Body of pancreas (tissue), 4 donors: ENCODE measurements around the gene SH3GL1. TPM values are rescaled to one million over a fixed set of nuclear protein-coding genes. Genes with fewer than 3 reads are reported as not detected.

Source experiments
- ATAC-seq: fragments of 150-250 bp; one replicate; pipeline ENCODE4 v1.9.1; 2016
- DNase-seq, 4 donors: peaks; one replicate each; pipeline ENCODE4 v3.0.0-alpha.2; 2019
- H3K27ac ChIP-seq, 4 donors: fragments of 200-600 bp; sonication (generic); 1 replicate in 3 of 4; 2 replicates in 1 of 4; pipeline versions ENCODE4 v1.5.1 to v1.6.1; 2016 to 2019; ENCODE audit warnings: mild to moderate bottlenecking in 1 of 4, mixed read lengths in 1 of 4, moderate library complexity in 1 of 4
- H3K27me3 ChIP-seq, 2 donors: fragments of 200-600 bp; sonication (generic); one replicate each; pipeline ENCODE4 v1.6.0; 2016; ENCODE audit warnings: mild to moderate bottlenecking in 1 of 2
- H3K36me3 ChIP-seq, 2 donors: fragments of 200-600 bp; sonication (generic); replicated peaks in 1 of 2; 2 replicates each; pipeline ENCODE4 v1.5.1; 2016; ENCODE audit warnings: low read depth in 2 of 2; ENCODE audit not compliant: insufficient read depth in 1 of 2
- H3K4me1 ChIP-seq: fragments of 200-600 bp; sonication (generic); one replicate; pipeline ENCODE4 v1.6.0; 2016
- H3K4me3 ChIP-seq, 2 donors: fragments of 200-600 bp; sonication (generic); 1 replicate in 1 of 2; 2 replicates in 1 of 2; pipeline ENCODE4 v1.5.1; 2016 to 2019
- H3K9me3 ChIP-seq, 3 donors: fragments of 200-600 bp; sonication (generic); 1 replicate in 2 of 3; 2 replicates in 1 of 3; pipeline ENCODE4 v1.5.1; 2016
- CTCF ChIP-seq, 7 experiments: fragments of 450-650 bp in 4 of 7; fragments of 200-600 bp in 3 of 7; sonication (generic) in 3 of 7; IDR thresholded peaks; one replicate each; pipeline ENCODE4 v1.5.1; 2016 to 2019; ENCODE audit warnings: antibody characterized with exemption in 7 of 7
- POLR2A ChIP-seq, 3 donors: fragments of 450-650 bp; IDR thresholded peaks; one replicate each; pipeline ENCODE4 v1.6.1; 2016; ENCODE audit warnings: antibody characterized with exemption in 3 of 3, mild to moderate bottlenecking in 2 of 3
- WGBS, 2 donors: methylation state at CpG; one replicate each; pipeline ENCODE4 v1.1.5; 2017; 5-methylcytosine and 5-hydroxymethylcytosine counted together
- intact Hi-C: fragments of 100-400 bp; cut with DNase I; formaldehyde crosslinking; loops from one replicate; pipeline ENCODE4 v1.15.1; 2023
- total RNA-seq, 2 donors: library from RNA; depleted of rRNA; stranded (reverse); fragments of >200 nt; gene quantifications; one replicate each; pipeline ENCODE4 v1.1.0, GENCODE V29; 2016

Gene SH3GL1
- total RNA-seq, 2 donors from 2014 or later, result 20.4 to 22.6 TPM

DNA sequence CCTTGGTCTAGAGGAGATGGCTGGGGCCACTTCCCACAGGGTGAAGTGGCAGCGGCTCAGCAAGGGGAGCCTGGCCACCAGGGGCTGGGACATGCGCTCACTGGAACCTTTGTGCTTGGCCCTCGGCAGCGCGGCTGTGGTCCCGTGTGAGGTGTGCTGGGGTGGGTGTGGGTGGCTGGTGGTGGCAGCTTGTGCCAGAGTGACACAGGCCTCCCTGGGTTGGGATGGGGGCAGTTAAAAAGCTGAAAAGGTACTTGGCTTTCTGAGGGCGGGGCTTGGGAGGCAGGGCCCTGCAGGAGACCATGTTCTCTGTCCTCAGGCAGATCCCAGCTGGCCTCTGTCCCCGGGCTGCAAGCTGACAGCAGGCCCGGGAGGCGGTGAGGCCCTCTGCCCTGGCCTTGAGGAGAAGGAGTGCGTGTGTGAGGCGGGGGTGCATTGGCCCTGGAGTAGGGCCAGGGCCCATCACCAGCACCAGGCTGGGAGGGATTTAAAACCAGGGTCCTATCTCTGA, 39.7 kb downstream of the SH3GL1 start:
- DNase-seq, result no peak
- no peaks in the 10 kb centered on the region for H3K9me3 ChIP-seq
- H3K4me1 ChIP-seq, result no peaks in the 10 kb centered on the region
- H3K4me3 ChIP-seq, result no peak overlapping the region
- no peak for TF ChIP-seq CTCF (IDR thresholded peaks at IDR 0.05)
- no peak for TF ChIP-seq POLR2A (IDR thresholded peaks at IDR 0.05)
- no peak for ATAC-seq
- H3K36me3 ChIP-seq, result peaks cover 13 to 30% of the 10 kb centered on the region in 2 donors
- WGBS, 2 donors, result 60 to 75% methylated on average over 2 to 12 of the region's 12 CpGs
- H3K27me3 ChIP-seq, result no peaks in the 10 kb centered on the region
- no peak overlapping the region for H3K27ac ChIP-seq
- intact Hi-C loops, result no loop called here

DNA sequence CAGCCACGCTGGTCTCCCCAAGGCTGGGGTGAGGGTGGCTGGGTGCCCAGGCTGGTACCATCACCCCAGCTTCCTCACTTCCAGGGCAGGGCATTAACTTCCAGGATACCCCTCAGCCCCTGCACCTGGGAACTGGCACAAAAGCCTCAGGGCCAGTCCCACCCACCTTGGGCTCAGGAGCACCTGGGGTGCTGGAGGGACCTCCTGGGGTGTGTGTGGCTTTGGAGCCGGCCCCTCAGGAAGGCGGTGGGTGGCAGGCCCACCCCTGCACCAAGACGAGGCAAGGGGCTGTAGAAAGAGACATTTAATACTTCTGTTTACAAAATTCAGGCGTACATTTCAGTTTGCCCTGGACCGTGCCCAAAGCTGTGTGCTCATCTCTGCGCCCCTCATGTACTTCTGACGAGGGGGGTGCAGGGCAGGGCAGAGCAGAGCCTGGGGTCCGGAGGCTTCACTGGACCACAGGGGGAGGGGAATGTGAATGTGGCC, 40.2 kb downstream of the SH3GL1 start:
- no peaks in the 10 kb centered on the region for H3K27me3 ChIP-seq
- DNase-seq (no peak), ATAC-seq (no peak)
- H3K36me3 ChIP-seq, result peaks cover 9 to 25% of the 10 kb centered on the region in 2 donors
- intact Hi-C loops, result no loop called here
- no peaks in the 10 kb centered on the region for H3K9me3 ChIP-seq
- WGBS, 2 donors, result 80 to 82% methylated on average over 3 to 9 of the region's 9 CpGs
- no peak overlapping the region for H3K4me3 ChIP-seq
- no peak overlapping the region for H3K27ac ChIP-seq
- TF ChIP-seq POLR2A (IDR thresholded peaks at IDR 0.05) (no peak), CTCF (IDR thresholded peaks at IDR 0.05) (no peak)
- H3K4me1 ChIP-seq, result no peaks in the 10 kb centered on the region

DNA sequence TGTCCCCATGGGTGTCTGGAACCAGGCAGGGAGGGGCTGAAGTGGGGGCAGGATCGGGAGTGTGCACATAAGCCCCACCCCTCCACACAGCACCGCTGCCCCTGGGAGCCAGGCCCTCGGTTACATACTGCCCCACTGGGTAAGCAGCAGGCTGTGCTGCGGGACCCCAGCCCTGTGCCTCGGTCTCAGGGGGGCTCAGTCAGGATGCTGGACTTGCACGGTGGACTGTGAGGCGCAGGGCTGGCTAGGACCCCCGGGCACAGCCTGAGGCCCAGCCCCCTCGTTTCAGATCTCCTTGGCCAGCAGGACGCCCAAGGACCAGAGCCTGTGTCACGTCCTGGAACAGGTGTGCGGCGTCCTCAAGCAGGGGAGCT, 40.7 kb downstream of the SH3GL1 start:
- intact Hi-C loops, result no loop called here
- no peak for TF ChIP-seq CTCF (IDR thresholded peaks at IDR 0.05)
- Histone ChIP-seq H3K4me3 (no peak overlapping the region), H3K4me1 (no peaks in the 10 kb centered on the region), H3K36me3 (peaks cover 6 to 25% of the 10 kb centered on the region in 2 donors), H3K27me3 (no peaks in the 10 kb centered on the region), H3K9me3 (no peaks in the 10 kb centered on the region), H3K27ac (no peak overlapping the region)
- no peak for DNase-seq
- 88% methylated on average over 13 of the region's 13 CpGs; no CpG with 5 or more reads in 1 of the 2 donors for WGBS, 2 donors
- ATAC-seq, result no peak

DNA sequence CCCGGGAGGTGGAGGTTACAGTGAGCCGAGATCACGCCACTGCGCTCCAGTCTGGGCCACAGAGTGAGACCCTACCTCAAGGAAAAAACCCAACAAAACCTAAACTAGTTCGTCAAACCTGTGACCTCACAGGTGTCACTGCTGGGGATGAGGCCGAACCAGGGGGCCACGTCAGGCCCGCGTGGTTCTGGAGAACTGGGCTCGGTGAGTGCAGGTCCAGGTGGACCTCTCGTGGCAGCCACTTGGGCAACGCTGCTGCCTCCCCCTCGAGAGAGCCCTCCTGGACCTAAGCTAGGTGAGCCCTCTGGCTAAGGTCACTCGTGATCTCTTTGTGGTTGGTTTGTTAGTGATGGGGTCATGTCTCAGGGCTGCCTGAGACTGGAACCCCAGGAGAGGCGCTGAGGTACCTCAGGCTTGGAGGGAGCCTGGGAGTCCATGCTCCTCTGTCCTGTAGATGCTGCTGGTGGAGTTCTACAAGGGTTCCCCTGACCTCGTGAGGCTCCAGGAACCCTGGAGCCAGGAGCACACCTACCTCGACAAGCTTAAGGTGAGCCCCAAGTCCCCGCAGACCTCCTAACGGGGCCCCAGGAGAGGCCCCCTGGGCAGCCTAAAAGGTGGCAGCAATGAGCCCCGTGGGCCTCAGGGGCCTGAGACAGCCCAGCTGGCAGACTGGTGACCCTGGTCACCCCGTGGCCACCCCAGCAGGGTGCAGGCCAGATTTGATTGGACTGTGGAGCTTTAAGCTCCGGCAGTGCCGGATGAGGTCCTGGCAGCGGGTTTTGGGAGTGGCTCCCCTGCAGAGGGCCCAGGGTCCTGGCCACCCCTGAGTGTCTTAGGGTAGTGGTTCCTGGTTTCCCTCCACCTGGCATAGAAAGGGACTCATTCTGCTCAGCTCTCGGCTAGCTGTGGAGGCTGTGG, 41.4 kb downstream of the SH3GL1 start:
- no peak for TF ChIP-seq CTCF (IDR thresholded peaks at IDR 0.05)
- TF ChIP-seq POLR2A (IDR thresholded peaks at IDR 0.05), result no peak
- no peaks in the 10 kb centered on the region for H3K9me3 ChIP-seq
- WGBS, 2 donors, result 85 to 86% methylated on average over 9 to 24 of the region's 25 CpGs
- peaks cover 6 to 23% of the 10 kb centered on the region in 2 donors for H3K36me3 ChIP-seq
- intact Hi-C loops, result no loop called here
- H3K27me3 ChIP-seq, result no peaks in the 10 kb centered on the region
- H3K27ac ChIP-seq, result no peak overlapping the region
- ATAC-seq (no peak), DNase-seq (no peak)
- no peaks in the 10 kb centered on the region for H3K4me1 ChIP-seq
- no peak overlapping the region for H3K4me3 ChIP-seq
